Kidney capillary endothelial cell (primary cell): ENCODE data around the gene LCA5L.
A peak's percentile ranks its signal among the peaks of the same experiment; 100 is the strongest.

Experiments
- DNase-seq: peaks from one replicate; pipeline ENCODE4 v3.0.0-alpha.2; 2018; ENCODE audit warnings: low spot score

The LCA5L gene

GRCh38 chr21:39445321-39446269 lies at the start of gene LCA5L:
LCA5L (minus strand) TSS chr21:39445778; CDS start chr21:39428493, 17,285 bp downstream.
- peak; percentile 91 for DNase-seq

GRCh38 chr21:39489380-39489924 lies 43.9 kb upstream of the LCA5L start:
- no peak for DNase-seq

GRCh38 chr21:39484711-39485276 lies 39.2 kb upstream of the LCA5L start:
- DNase-seq, result no peak

- no peak for DNase-seq
Observed at GRCh38 chr21:39483917-39484316, 38.3 kb upstream of the LCA5L start.

- DNase-seq, result no peak
Observed at GRCh38 chr21:39481886-39482285, 36.3 kb upstream of the LCA5L start.

- no peak for DNase-seq
Observed at GRCh38 chr21:39480271-39480670, 34.7 kb upstream of the LCA5L start.

GRCh38 chr21:39479814-39480182 lies 34.2 kb upstream of the LCA5L start:
- DNase-seq, result no peak

- no peak for DNase-seq
Observed at GRCh38 chr21:39479164-39479813, 33.7 kb upstream of the LCA5L start.

GRCh38 chr21:39474611-39475010 lies 29.0 kb upstream of the LCA5L start:
- DNase-seq, result no peak

- DNase-seq, result no peak
Observed at GRCh38 chr21:39472786-39473185, 27.2 kb upstream of the LCA5L start.

- no peak for DNase-seq
Observed at GRCh38 chr21:39471598-39471997, 26.0 kb upstream of the LCA5L start.

GRCh38 chr21:39468559-39468958 lies 23.0 kb upstream of the LCA5L start:
- DNase-seq, result no peak

GRCh38 chr21:39467746-39468145 lies 22.2 kb upstream of the LCA5L start:
- DNase-seq, result no peak

- DNase-seq, result no peak
Observed at GRCh38 chr21:39466584-39466983, 21.0 kb upstream of the LCA5L start.

GRCh38 chr21:39463308-39463707 lies 17.7 kb upstream of the LCA5L start:
- DNase-seq, result no peak

- no peak for DNase-seq
Observed at GRCh38 chr21:39461419-39461818, 15.8 kb upstream of the LCA5L start.

GRCh38 chr21:39456665-39457064 lies 11.1 kb upstream of the LCA5L start:
- DNase-seq, result no peak

GRCh38 chr21:39454949-39455668 lies 9.5 kb upstream of the LCA5L start:
- DNase-seq, result no peak

- DNase-seq, result no peak
Observed at GRCh38 chr21:39453571-39454179, 8.1 kb upstream of the LCA5L start.

- DNase-seq, result no peak
Observed at GRCh38 chr21:39452970-39453342, 7.4 kb upstream of the LCA5L start.

GRCh38 chr21:39452207-39452969 lies 6.8 kb upstream of the LCA5L start:
- DNase-seq, result peak; percentile 30
